GM06990 (cell line): ENCODE data around the gene B3GALT2.

ENCODE experiments used
- DNase-seq: peaks from one replicate; pipeline ENCODE4 v3.0.0-alpha.2; 2011; ENCODE audit not compliant: insufficient read length; ENCODE audit errors: extremely low read depth
- H3K27me3 ChIP-seq: replicated peaks from 2 replicates; pipeline ENCODE4 v1.6.0; 2011; ENCODE audit warnings: low read length; ENCODE audit not compliant: control insufficient read depth, insufficient read depth
- H3K36me3 ChIP-seq: 2 replicates; pipeline ENCODE4 v1.5.1; 2011; ENCODE audit warnings: low read length; ENCODE audit not compliant: control insufficient read depth, insufficient read depth
- H3K4me3 ChIP-seq: replicated peaks from 2 replicates; pipeline ENCODE4 v1.5.1; 2011; ENCODE audit warnings: low read depth, mild to moderate bottlenecking, control low read depth, low read length
- TF ChIP-seq, protein P1 (sequence below): IDR thresholded peaks from 2 replicates; pipeline ENCODE4 v1.5.1; 2011; ENCODE audit warnings: low read length, control low read depth, mild to moderate bottlenecking, inconsistent platforms; ENCODE audit not compliant: insufficient read depth, poor library complexity, severe bottlenecking

Gene B3GALT2

DNA sequence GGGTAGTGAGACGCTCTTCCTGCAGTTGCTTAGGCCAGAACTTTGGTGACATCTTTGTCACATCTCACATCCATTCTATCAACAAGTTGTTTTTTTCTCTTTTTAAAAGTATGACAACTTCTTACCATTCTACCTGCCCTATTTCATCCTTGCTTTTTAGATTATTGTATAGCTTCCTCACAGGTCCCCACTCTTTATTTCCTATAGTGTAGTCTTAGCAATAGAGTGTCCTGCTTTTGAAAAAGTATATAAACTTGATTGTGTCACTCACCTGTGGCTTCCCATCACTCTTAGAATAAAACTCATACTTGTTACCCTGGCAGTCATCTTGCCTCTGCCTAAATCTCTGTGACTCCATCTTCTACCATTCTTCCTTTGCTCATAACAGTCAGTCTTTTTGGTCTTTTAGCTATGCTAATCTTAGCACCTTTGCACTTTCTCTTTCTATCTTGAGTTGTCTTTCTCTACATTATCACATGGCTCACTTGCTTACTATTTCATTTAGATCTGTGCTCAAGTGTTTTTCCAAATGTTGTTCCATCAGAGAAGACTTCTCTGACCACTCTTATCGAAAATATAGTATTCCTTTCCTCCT lies 55.0 kb downstream of the B3GALT2 start:
- Histone ChIP-seq H3K36me3 (peaks cover 3% of the 10 kb centered on the region), H3K4me3 (no peak overlapping the region), H3K27me3 (no peaks in the 10 kb centered on the region)
- DNase-seq, result no peak
- TF ChIP-seq, protein P1, sequence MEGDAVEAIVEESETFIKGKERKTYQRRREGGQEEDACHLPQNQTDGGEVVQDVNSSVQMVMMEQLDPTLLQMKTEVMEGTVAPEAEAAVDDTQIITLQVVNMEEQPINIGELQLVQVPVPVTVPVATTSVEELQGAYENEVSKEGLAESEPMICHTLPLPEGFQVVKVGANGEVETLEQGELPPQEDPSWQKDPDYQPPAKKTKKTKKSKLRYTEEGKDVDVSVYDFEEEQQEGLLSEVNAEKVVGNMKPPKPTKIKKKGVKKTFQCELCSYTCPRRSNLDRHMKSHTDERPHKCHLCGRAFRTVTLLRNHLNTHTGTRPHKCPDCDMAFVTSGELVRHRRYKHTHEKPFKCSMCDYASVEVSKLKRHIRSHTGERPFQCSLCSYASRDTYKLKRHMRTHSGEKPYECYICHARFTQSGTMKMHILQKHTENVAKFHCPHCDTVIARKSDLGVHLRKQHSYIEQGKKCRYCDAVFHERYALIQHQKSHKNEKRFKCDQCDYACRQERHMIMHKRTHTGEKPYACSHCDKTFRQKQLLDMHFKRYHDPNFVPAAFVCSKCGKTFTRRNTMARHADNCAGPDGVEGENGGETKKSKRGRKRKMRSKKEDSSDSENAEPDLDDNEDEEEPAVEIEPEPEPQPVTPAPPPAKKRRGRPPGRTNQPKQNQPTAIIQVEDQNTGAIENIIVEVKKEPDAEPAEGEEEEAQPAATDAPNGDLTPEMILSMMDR, result no peak
